Psoas muscle (tissue), 8 donors: ENCODE measurements around the gene BRI3. TPM values are rescaled to one million over a fixed set of nuclear protein-coding genes. Genes with fewer than 3 reads are reported as not detected.

Experiments
- ATAC-seq, 4 donors: fragments of 200-7000 bp; cut with Tn5 transposase; one replicate each; pipeline ENCODE4 v1.9.1; 2020; ENCODE audit warnings: moderate library complexity in 3 of 4, mild to moderate bottlenecking in 2 of 4
- DNase-seq, 2 donors: peaks; one replicate each; pipeline ENCODE4 v3.0.0-alpha.2; 2020
- H3K27ac ChIP-seq: fragments of 200-600 bp; one replicate; pipeline ENCODE4 v1.8.0; 2022
- H3K27me3 ChIP-seq, 3 donors: fragments of 200-600 bp in 1 of 3; one replicate each; pipeline versions ENCODE4 v1.6.1 to v1.8.0; 2013 to 2022; ENCODE audit warnings: low read length in 2 of 3, mild to moderate bottlenecking in 2 of 3, moderate library complexity in 1 of 3; ENCODE audit not compliant: insufficient read depth in 3 of 3
- H3K36me3 ChIP-seq, 2 donors: fragments of 200-600 bp in 1 of 2; one replicate each; pipeline versions ENCODE4 v1.6.1 to v1.8.0; 2013 to 2022; ENCODE audit warnings: low read depth in 1 of 2, mild to moderate bottlenecking in 1 of 2, moderate library complexity in 1 of 2; ENCODE audit not compliant: insufficient read depth in 1 of 2
- H3K4me1 ChIP-seq: fragments of 200-600 bp; one replicate; pipeline ENCODE4 v1.8.0; 2022
- H3K4me3 ChIP-seq: fragments of 200-600 bp; one replicate; pipeline ENCODE4 v1.8.0; 2022; ENCODE audit warnings: mild to moderate bottlenecking
- H3K9me3 ChIP-seq: fragments of 200-600 bp; one replicate; pipeline ENCODE4 v1.8.0; 2022
- WGBS, 3 donors: extraction: QIAGEN DNeasy Blood & Tissue Kit; methylation state at CpG; one replicate each; pipeline versions ENCODE4 v1.1.6 to v1.1.7; 2013; 5-methylcytosine and 5-hydroxymethylcytosine counted together
- intact Hi-C, 2 donors: fragments of 100-400 bp; cut with DNase I; formaldehyde crosslinking; loops; one replicate each; pipeline versions ENCODE4 v1.11.0 to v1.14.2; 2022
- polyA plus RNA-seq, 3 donors: library from polyadenylated mRNA; stranded (reverse); fragments of 200-250 nt; gene quantifications; one replicate each; pipeline ENCODE4 v1.2.3, GENCODE V29; 2013
- total RNA-seq, 4 donors: library from RNA; stranded (reverse); fragmentation: NEBNext Ultra II Directional in 2 of 4; extraction: Animal tissue kit (Norgen Biotek cat#: 25700) in 2 of 4; gene quantifications; one replicate each; pipeline versions ENCODE4 v1.2.1 to v1.2.4, GENCODE V29; 2021 to 2023
- TF ChIP-seq, protein P1 (sequence below): fragments of 200-600 bp; IDR thresholded peaks from one replicate; pipeline ENCODE4 v1.8.0; 2022; ENCODE audit warnings: antibody characterized with exemption
- donor health status: healthy with polysubstance abuse.
- donor health status: DM: no; HTN: no; CAD: no; lungs with moderate emphysema.
- donor health status: Bipolar disorder and iron deficiency.
- donor health status: healthy.
- donor health status: DM: yes; HTN: yes; CAD: no.
- donor health status: DM: no; HTN: no; CAD: no.
- donor health status: DM: no; HTN: no; CAD: no.
- donor health status: DM: yes; HTN: yes; CAD: no.

BRI3 gene
- total and polyA plus RNA-seq, 7 donors: 231 to 529 (median 435) TPM

DNA sequence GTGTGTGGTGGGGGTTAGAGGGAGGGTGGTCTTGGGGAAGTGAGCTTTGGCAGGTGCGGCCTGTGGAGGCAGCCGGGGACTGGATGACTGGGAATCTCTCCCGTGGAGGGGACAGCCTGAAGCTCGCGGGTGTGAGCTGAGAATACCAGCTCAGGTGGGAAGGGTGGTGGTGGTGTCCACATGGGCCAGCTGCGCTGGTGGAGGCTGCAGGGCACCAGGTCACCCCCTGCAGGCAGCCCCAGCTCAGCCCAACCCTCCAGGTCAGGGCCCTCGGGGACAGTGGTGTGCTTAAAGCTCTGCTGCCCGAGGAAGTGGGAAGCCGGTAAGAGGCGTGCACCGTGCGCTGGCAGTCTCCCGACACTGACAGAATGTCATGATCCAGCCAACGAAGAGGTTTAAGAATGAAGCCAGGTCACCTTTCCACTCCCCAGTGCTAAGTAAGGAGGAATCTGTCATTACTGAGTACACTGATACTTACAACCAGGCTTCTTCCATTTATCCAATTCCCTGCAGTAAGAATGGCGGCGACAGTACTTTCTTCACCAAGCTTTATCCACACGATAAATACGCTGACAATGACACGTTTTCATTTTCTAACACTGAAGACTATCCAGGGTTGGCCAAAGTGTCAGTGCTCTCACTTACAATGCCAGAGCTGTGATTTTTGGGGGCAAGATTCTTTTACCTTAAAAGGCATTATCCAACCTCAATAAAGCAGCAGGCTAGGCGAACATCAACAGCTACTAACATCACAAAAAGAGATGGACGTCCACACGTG, 20.4 kb downstream of the BRI3 start:
- Histone ChIP-seq H3K36me3 (peaks cover 0 to 21% of the 10 kb centered on the region in 2 donors), H3K4me3 (no peak overlapping the region), H3K27me3 (no peaks in the 10 kb centered on the region), H3K9me3 (no peaks in the 10 kb centered on the region), H3K4me1 (no peaks in the 10 kb centered on the region), H3K27ac (no peak overlapping the region)
- intact Hi-C loops: no loop called here
- ATAC-seq (no peak), DNase-seq (peak in 1 of 2 donors; percentile 39)
- TF ChIP-seq, protein P1, sequence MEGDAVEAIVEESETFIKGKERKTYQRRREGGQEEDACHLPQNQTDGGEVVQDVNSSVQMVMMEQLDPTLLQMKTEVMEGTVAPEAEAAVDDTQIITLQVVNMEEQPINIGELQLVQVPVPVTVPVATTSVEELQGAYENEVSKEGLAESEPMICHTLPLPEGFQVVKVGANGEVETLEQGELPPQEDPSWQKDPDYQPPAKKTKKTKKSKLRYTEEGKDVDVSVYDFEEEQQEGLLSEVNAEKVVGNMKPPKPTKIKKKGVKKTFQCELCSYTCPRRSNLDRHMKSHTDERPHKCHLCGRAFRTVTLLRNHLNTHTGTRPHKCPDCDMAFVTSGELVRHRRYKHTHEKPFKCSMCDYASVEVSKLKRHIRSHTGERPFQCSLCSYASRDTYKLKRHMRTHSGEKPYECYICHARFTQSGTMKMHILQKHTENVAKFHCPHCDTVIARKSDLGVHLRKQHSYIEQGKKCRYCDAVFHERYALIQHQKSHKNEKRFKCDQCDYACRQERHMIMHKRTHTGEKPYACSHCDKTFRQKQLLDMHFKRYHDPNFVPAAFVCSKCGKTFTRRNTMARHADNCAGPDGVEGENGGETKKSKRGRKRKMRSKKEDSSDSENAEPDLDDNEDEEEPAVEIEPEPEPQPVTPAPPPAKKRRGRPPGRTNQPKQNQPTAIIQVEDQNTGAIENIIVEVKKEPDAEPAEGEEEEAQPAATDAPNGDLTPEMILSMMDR: no peak
- WGBS, 3 donors: 85 to 90% (median 87%) methylated on average over 21 to 22 of the region's 22 CpGs

DNA sequence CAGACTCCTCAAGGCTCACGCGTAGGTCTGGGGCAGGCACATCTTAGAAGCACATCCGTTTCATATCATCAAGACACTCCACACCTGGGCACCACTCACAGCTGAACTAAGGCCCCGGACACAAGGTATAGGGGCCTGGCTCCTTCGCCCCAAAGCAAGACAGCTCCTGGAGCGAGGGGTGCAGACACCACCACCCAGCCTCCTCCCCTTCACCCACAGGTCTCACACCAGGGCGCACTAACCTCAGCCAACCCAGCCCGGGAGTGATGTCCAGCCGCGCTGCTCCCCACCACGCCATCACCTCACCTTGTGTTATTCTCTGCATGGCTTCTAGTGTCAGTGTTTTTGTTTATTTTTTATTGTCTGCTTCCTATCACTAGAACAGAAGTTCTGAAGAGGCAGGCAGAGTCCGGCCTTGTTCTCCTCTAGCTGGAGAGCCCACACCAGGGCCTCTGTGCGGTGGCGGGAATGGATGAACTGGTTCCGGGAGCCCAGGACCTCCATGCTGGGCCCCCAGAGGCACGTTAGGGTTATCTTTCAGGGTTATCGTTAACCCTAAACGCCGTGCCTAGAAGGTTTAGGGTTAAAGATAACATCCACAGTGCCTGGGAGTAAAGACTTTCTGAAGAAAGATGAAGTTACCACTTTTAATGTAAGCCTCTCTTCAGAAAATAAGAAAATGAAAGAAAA, 21.8 kb downstream of the BRI3 start:
- Histone ChIP-seq H3K36me3 (peaks cover 0 to 35% of the 10 kb centered on the region in 2 donors), H3K27ac (no peak overlapping the region), H3K27me3 (no peaks in the 10 kb centered on the region), H3K4me1 (no peaks in the 10 kb centered on the region), H3K4me3 (no peak overlapping the region), H3K9me3 (no peaks in the 10 kb centered on the region)
- 90 to 94% (median 92%) methylated on average over 19 of the region's 19 CpGs for WGBS, 3 donors
- TF ChIP-seq, protein P1: no peak
- no peak for ATAC-seq
- peak in 1 of 2 donors; percentile 48 for DNase-seq
- intact Hi-C loops: no loop called here

DNA sequence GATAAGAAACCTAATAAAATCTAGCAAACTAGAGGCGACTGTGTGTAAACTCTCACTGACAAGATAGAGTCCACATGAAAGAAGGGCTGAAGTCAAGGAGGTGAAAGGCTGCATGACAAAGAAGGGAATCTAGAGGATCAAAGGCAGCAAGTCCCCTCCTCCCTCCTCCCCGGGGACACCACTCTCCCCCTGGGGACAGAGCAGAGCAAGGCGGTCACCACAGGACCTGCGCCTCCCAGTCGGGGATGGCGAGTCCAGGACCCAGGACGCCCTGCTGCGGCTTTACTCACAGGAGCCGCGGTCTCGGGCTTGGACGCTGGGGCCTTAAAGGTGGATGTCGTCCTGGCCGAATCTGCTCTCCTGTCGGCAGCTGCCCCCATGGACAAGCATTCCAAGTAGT, 22.4 kb downstream of the BRI3 start:
- ATAC-seq: peak in 1 of 4 donors; percentile 10
- Histone ChIP-seq H3K4me1 (no peaks in the 10 kb centered on the region), H3K36me3 (peaks cover 0 to 41% of the 10 kb centered on the region in 2 donors), H3K4me3 (no peak overlapping the region), H3K9me3 (no peaks in the 10 kb centered on the region), H3K27me3 (no peaks in the 10 kb centered on the region), H3K27ac (no peak overlapping the region)
- TF ChIP-seq, protein P1: no peak
- intact Hi-C loops: no loop called here
- WGBS, 3 donors: 71 to 78% (median 76%) methylated on average over 15 of the region's 15 CpGs
- DNase-seq: peak in 1 of 2 donors; percentile 37

DNA sequence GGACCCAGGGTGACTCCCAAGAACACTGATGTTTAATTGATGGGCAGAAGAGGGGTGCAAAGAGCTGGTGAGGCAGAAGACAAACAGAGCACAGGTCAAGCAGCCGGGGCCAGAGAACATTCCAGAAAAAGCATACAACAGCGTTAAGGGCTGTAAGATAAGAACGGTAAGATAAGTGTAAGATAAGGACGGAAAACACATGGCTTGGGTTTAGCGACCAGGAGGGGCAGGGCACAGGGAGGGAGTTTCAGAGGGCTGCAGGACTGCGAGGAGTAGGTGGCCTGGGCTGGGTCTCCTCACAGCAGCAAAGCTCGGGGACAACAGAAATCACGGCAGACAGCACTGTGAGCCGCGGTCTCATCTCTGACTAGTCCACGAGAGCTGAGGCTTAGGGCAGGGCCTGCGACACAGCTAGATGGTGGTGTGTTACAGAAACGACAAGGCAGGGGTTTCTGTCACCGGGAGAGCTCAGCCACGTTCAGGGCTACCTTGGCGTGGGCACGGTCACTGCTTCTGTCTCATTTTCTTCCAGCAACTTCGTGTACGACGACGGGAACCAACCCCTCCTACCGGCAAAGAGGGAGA, 24.6 kb downstream of the BRI3 start:
- intact Hi-C loops: no loop called here
- no peaks in the 10 kb centered on the region for H3K27me3 ChIP-seq
- no peak overlapping the region for H3K27ac ChIP-seq
- H3K4me1 ChIP-seq: no peaks in the 10 kb centered on the region
- TF ChIP-seq, protein P1: no peak
- H3K4me3 ChIP-seq: no peak overlapping the region
- ATAC-seq: no peak
- DNase-seq: peak in 1 of 2 donors; percentile 40
- 85 to 90% (median 89%) methylated on average over 22 of the region's 22 CpGs for WGBS, 3 donors
- no peaks in the 10 kb centered on the region for H3K9me3 ChIP-seq
- peaks cover 0 to 51% of the 10 kb centered on the region in 2 donors for H3K36me3 ChIP-seq
